Spinal cord (tissue), 10 donors: Measurements from ENCODE around the gene HJV. TPM values are rescaled to one million over a fixed set of nuclear protein-coding genes. Genes with fewer than 3 reads are reported as not detected.
A peak's percentile ranks its signal among the peaks of the same experiment; 100 is the strongest.

Source experiments
- DNase-seq, 6 donors: peaks; one replicate each; pipeline versions ENCODE4 v3.0.0 to v3.0.0-alpha.2; 2013 to 2015; ENCODE audit warnings: low spot score in 6 of 6, low read depth in 4 of 6
- H3K27ac ChIP-seq: one replicate; pipeline ENCODE4 v1.5.1; 2013; ENCODE audit warnings: low read depth, low read length, control low read depth
- H3K27me3 ChIP-seq: one replicate; pipeline ENCODE4 v1.6.1; 2013; ENCODE audit warnings: low read length; ENCODE audit not compliant: control insufficient read depth, insufficient read depth
- H3K36me3 ChIP-seq: one replicate; pipeline ENCODE4 v1.6.1; 2013; ENCODE audit warnings: low read length; ENCODE audit not compliant: control insufficient read depth, insufficient read depth
- H3K4me1 ChIP-seq: one replicate; pipeline ENCODE4 v1.6.1; 2013; ENCODE audit warnings: low read length; ENCODE audit not compliant: control insufficient read depth, insufficient read depth
- H3K4me3 ChIP-seq: one replicate; pipeline ENCODE4 v1.5.1; 2013; ENCODE audit warnings: low read depth, low read length, control low read depth
- H3K9me3 ChIP-seq: one replicate; pipeline ENCODE4 v1.6.1; 2013; ENCODE audit warnings: low read length; ENCODE audit not compliant: control insufficient read depth, insufficient read depth
- WGBS: methylation state at CpG from one replicate; pipeline ENCODE4 v1.1.5; 2013; ENCODE audit warnings: missing lambda C conversion rate; ENCODE audit not compliant: insufficient coverage; 5-methylcytosine and 5-hydroxymethylcytosine counted together
- polyA plus RNA-seq, 2 donors: library from polyadenylated mRNA; unstranded; fragments of 120-200 nt; gene quantifications; one replicate each; pipeline ENCODE4 v1.2.1, GENCODE V29; 2013; ENCODE audit not compliant: insufficient read length in 2 of 2
- total RNA-seq, 2 donors: library from RNA; depleted of rRNA in 1 of 2; stranded (reverse); fragments of 120-200 nt in 1 of 2; fragments of >200 nt in 1 of 2; gene quantifications; one replicate each; pipeline versions ENCODE4 v1.2.3 to v1.2.4, GENCODE V29; 2013 to 2014
- donor health status: healthy.

Gene HJV
- total and polyA plus RNA-seq, 4 donors, result 0.30 to 0.44 TPM; not detected in 2

GRCh38 chr1:145994391-145995120 lies 27.0 kb downstream of the HJV start:
- 69% methylated on average over 5 of the region's 10 CpGs for WGBS
- H3K27ac ChIP-seq, result peak overlapping the region; percentile 92
- H3K27me3 ChIP-seq, result no peaks in the 10 kb centered on the region
- H3K4me3 ChIP-seq, result peak overlapping the region; percentile 90
- H3K4me1 ChIP-seq, result peaks cover 10% of the 10 kb centered on the region
- peak in 1 of 6 donors; percentile 25 for DNase-seq
- peaks cover 5% of the 10 kb centered on the region for H3K36me3 ChIP-seq
- H3K9me3 ChIP-seq, result no peaks in the 10 kb centered on the region

- peak overlapping the region; percentile 90 for H3K4me3 ChIP-seq
- 60% methylated on average over 1 of the region's 6 CpGs for WGBS
- H3K27ac ChIP-seq, result peak overlapping the region; percentile 63
Observed at GRCh38 chr1:145993618-145994390, 27.7 kb downstream of the HJV start.

GRCh38 chr1:145992958-145993617 lies 28.4 kb downstream of the HJV start:
- Histone ChIP-seq H3K4me3 (peak overlapping the region; percentile 90), H3K27ac (peak overlapping the region; percentile 38)
- DNase-seq, result no peak

More at GRCh38 chr1:145993618-145994390, 27.7 kb downstream of the HJV start:
- no peaks in the 10 kb centered on the region for H3K9me3 ChIP-seq
- no peak for DNase-seq
- H3K4me1 ChIP-seq, result peaks cover 10% of the 10 kb centered on the region
- peaks cover 5% of the 10 kb centered on the region for H3K36me3 ChIP-seq
- no peaks in the 10 kb centered on the region for H3K27me3 ChIP-seq

GRCh38 chr1:145992502-145992936 lies 29.0 kb downstream of the HJV start:
- Histone ChIP-seq H3K27ac (peak overlapping the region; percentile 37), H3K4me1 (peaks cover 10% of the 10 kb centered on the region), H3K27me3 (no peaks in the 10 kb centered on the region), H3K36me3 (peaks cover 5% of the 10 kb centered on the region), H3K9me3 (no peaks in the 10 kb centered on the region), H3K4me3 (peak overlapping the region; percentile 90)
- DNase-seq, result no peak
- WGBS, result no CpG with 5 or more reads among the region's 1 CpG

More at GRCh38 chr1:145992958-145993617, 28.4 kb downstream of the HJV start:
- Histone ChIP-seq H3K36me3 (peaks cover 5% of the 10 kb centered on the region), H3K9me3 (no peaks in the 10 kb centered on the region), H3K4me1 (peaks cover 10% of the 10 kb centered on the region), H3K27me3 (no peaks in the 10 kb centered on the region)
- 62% methylated on average over 2 of the region's 5 CpGs for WGBS

GRCh38 chr1:145991735-145992412 lies 29.7 kb downstream of the HJV start:
- no peak for DNase-seq
- H3K4me1 ChIP-seq, result peaks cover 7% of the 10 kb centered on the region
- no peaks in the 10 kb centered on the region for H3K9me3 ChIP-seq
- peak overlapping the region; percentile 37 for H3K27ac ChIP-seq
- WGBS, result 88% methylated on average over 2 of the region's 10 CpGs
- peaks cover 5% of the 10 kb centered on the region for H3K36me3 ChIP-seq
- H3K4me3 ChIP-seq, result peak overlapping the region; percentile 10
- no peaks in the 10 kb centered on the region for H3K27me3 ChIP-seq

- Histone ChIP-seq H3K4me1 (peaks cover 7% of the 10 kb centered on the region), H3K4me3 (no peak overlapping the region), H3K9me3 (no peaks in the 10 kb centered on the region), H3K27me3 (no peaks in the 10 kb centered on the region), H3K27ac (no peak overlapping the region), H3K36me3 (peaks cover 5% of the 10 kb centered on the region)
- DNase-seq, result no peak
- 87% methylated on average over 3 of the region's 7 CpGs for WGBS
Observed at GRCh38 chr1:145990249-145990855, 31.2 kb downstream of the HJV start.

- 83% methylated on average over 3 of the region's 5 CpGs for WGBS
- no peak overlapping the region for H3K27ac ChIP-seq
Observed at GRCh38 chr1:145988773-145989172, 32.8 kb downstream of the HJV start.

GRCh38 chr1:145987926-145988325 lies 33.6 kb downstream of the HJV start:
- no peaks in the 10 kb centered on the region for H3K4me1 ChIP-seq
- H3K9me3 ChIP-seq, result no peaks in the 10 kb centered on the region
- DNase-seq, result no peak
- H3K4me3 ChIP-seq, result no peak overlapping the region
- H3K27me3 ChIP-seq, result no peaks in the 10 kb centered on the region
- no CpG with 5 or more reads among the region's 1 CpG for WGBS
- no peak overlapping the region for H3K27ac ChIP-seq
- no peaks in the 10 kb centered on the region for H3K36me3 ChIP-seq

More at GRCh38 chr1:145988773-145989172, 32.8 kb downstream of the HJV start:
- DNase-seq, result no peak
- H3K9me3 ChIP-seq, result no peaks in the 10 kb centered on the region
- H3K27me3 ChIP-seq, result no peaks in the 10 kb centered on the region
- no peak overlapping the region for H3K4me3 ChIP-seq
- no peaks in the 10 kb centered on the region for H3K4me1 ChIP-seq
- peaks cover 5% of the 10 kb centered on the region for H3K36me3 ChIP-seq

GRCh38 chr1:145986551-145986950 lies 35.0 kb downstream of the HJV start:
- WGBS, result no CpG with 5 or more reads among the region's 6 CpGs
- H3K36me3 ChIP-seq, result no peaks in the 10 kb centered on the region
- no peaks in the 10 kb centered on the region for H3K9me3 ChIP-seq
- H3K27ac ChIP-seq, result no peak overlapping the region
- DNase-seq, result no peak
- H3K4me1 ChIP-seq, result no peaks in the 10 kb centered on the region
- H3K27me3 ChIP-seq, result no peaks in the 10 kb centered on the region
- no peak overlapping the region for H3K4me3 ChIP-seq
